SHP77 (cell line): ENCODE data around the gene C4A.
"Not testable (repeated sequence)": the region's sequence is repeated elsewhere in the genome, so short reads cannot be mapped to it uniquely, and the experiment has no call there.

ENCODE experiments used
- DNase-seq, 2 experiments: peaks; one replicate each; lab custom pipeline; 2025; lab: John Stamatoyannopoulos, UW

Gene C4A

DNA sequence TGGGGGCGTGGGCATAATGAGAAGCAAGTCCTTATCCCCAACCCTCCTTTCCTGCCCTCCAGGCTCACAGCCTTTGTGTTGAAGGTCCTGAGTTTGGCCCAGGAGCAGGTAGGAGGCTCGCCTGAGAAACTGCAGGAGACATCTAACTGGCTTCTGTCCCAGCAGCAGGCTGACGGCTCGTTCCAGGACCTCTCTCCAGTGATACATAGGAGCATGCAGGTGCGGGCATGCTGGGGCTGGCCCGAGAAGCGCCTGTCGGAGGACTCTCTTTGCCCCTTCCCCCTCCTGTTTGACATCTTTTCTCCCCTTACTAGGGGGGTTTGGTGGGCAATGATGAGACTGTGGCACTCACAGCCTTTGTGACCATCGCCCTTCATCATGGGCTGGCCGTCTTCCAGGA lies 46.8 kb downstream of the C4A start:
- DNase-seq = not testable (repeated sequence)

DNA sequence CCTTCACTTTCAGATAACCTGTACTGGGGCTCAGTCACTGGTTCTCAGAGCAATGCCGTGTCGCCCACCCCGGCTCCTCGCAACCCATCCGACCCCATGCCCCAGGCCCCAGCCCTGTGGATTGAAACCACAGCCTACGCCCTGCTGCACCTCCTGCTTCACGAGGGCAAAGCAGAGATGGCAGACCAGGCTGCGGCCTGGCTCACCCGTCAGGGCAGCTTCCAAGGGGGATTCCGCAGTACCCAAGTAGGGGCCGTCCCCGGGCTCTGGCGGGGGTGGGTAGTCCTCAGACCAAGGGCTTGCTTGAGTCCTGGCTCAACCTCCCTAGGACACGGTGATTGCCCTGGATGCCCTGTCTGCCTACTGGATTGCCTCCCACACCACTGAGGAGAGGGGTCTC lies 47.7 kb downstream of the C4A start:
- not testable (repeated sequence) for DNase-seq

DNA sequence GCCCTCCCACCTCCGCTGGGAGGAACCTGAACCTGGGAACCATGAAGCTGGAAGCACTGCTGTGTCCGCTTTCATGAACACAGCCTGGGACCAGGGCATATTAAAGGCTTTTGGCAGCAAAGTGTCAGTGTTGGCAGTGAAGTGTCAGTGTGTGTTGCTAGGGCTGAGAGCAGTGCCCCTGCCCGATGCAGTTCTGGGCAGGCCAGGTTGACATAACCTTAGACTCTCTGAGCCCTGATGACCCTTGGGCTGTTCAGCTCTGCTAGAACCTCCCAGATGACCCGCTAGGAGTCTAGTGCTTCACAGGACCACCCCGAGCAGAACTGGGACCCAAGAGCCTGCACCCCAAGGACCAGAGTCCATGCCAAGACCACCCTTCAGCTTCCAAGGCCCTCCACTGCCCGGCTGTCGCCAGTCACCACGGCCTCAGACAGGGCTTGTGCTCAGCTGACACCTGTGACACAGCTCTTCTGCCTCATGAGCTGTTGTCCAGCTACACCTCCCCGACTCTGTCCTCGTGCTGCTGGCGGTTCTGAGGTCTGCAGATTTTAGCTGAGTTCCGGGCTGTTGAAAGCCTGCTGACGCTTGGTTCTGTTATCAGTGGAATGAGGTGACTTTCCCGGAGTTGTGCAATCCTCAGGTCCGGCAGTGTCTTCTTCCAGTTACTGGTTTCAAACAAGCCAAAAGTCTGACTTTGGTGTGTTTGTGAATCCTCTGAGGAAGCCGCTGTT lies 53.6 kb downstream of the C4A start:
- DNase-seq = not testable (repeated sequence)

DNA sequence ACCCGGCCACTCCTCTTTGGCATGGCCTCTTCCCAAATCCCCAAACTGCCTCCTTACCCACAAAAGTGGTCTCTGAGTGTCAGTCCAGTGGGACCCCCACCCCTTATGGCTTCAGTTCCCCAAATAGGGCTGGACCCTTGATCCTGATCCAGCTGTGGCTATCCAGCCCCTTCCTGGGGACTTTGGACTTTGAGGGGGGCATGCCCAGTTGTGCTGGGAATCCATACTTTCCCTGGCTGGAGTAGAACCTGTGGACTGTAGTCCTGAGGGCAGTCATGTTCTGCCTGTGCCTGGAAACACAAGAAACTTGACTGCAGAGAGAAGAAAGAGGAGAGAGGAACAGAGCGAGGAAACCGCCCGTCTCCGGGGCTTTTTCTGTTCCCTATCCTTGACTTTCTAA lies 55.3 kb downstream of the C4A start:
- DNase-seq = not testable (repeated sequence)

DNA sequence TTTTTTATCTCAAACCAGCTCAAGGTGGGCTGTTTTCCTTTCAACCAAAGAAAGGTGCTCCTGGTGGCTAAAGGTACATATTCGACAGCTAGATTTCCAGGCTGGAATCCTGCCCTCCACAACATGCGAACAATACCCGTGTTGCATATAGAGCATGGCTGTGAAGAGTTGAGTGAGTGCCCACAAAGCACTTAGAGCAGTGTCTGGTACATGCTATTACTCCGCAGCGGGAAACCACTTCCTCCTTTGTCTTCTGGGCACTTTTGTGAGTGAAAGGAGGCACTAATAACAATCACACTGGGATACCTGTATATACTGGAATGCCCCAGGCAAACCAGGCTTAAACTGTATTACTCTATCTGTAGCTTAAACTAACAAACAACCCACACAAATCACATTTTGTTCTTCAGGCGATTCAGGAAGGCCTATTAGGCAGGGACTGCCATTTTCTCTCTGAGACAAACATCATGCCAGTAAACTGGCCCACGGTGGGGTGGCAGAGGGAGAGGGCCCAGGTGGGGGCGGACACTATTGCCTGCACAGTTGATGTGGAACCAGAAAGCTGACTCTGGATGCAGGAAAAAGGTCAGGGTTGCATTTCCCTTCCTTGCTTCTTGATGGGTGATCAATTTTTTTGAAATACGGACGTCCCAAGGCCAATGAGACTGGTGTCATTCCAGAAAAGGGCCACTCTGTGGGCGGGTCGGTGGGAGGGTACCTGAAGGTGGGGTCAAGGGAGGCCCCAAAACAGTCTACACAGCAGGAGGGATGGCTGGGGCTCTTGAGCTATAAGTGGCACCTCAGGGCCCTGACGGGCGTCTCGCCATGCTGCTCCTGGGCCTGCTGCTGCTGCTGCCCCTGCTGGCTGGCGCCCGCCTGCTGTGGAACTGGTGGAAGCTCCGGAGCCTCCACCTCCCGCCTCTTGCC lies 56.0 kb downstream of the C4A start, which contains the start of gene CYP21A2:
CYP21A2 (plus strand) TSS at position 818 of the 927 bp plus-strand sequence; CDS start at position 826, 8 bp downstream.
- DNase-seq = not testable (repeated sequence)

DNA sequence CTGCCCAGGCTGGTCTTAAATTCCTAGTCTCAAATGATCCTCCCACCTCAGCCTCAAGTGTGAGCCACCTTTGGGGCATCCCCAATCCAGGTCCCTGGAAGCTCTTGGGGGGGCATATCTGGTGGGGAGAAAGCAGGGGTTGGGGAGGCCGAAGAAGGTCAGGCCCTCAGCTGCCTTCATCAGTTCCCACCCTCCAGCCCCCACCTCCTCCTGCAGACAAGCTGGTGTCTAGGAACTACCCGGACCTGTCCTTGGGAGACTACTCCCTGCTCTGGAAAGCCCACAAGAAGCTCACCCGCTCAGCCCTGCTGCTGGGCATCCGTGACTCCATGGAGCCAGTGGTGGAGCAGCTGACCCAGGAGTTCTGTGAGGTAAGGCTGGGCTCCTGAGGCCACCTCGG lies 57.0 kb downstream of the C4A start:
- not testable (repeated sequence) for DNase-seq

DNA sequence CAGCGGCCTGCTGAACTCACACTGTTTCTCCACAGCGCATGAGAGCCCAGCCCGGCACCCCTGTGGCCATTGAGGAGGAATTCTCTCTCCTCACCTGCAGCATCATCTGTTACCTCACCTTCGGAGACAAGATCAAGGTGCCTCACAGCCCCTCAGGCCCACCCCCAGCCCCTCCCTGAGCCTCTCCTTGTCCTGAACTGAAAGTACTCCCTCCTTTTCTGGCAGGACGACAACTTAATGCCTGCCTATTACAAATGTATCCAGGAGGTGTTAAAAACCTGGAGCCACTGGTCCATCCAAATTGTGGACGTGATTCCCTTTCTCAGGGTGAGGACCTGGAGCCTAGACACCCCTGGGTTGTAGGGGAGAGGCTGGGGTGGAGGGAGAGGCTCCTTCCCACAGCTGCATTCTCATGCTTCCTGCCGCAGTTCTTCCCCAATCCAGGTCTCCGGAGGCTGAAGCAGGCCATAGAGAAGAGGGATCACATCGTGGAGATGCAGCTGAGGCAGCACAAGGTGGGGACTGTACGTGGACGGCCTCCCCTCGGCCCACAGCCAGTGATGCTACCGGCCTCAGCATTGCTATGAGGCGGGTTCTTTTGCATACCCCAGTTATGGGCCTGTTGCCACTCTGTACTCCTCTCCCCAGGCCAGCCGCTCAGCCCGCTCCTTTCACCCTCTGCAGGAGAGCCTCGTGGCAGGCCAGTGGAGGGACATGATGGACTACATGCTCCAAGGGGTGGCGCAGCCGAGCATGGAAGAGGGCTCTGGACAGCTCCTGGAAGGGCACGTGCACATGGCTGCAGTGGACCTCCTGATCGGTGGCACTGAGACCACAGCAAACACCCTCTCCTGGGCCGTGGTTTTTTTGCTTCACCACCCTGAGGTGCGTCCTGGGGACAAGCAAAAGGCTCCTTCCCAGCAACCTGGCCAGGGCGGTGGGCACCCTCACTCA lies 57.7 kb downstream of the C4A start:
- not testable (repeated sequence) for DNase-seq

DNA sequence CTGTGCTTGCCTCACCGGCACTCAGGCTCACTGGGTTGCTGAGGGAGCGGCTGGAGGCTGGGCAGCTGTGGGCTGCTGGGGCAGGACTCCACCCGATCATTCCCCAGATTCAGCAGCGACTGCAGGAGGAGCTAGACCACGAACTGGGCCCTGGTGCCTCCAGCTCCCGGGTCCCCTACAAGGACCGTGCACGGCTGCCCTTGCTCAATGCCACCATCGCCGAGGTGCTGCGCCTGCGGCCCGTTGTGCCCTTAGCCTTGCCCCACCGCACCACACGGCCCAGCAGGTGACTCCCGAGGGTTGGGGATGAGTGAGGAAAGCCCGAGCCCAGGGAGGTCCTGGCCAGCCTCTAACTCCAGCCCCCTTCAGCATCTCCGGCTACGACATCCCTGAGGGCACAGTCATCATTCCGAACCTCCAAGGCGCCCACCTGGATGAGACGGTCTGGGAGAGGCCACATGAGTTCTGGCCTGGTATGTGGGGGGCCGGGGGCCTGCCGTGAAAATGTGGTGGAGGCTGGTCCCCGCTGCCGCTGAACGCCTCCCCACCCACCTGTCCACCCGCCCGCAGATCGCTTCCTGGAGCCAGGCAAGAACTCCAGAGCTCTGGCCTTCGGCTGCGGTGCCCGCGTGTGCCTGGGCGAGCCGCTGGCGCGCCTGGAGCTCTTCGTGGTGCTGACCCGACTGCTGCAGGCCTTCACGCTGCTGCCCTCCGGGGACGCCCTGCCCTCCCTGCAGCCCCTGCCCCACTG lies 58.6 kb downstream of the C4A start:
- DNase-seq = not testable (repeated sequence)

DNA sequence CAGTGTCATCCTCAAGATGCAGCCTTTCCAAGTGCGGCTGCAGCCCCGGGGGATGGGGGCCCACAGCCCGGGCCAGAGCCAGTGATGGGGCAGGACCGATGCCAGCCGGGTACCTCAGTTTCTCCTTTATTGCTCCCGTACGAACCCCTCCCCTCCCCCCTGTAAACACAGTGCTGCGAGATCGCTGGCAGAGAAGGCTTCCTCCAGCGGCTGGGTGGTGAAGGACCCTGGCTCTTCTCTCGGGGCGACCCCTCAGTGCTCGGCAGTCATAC lies 59.1 kb downstream of the C4A start:
- DNase-seq = not testable (repeated sequence)

DNA sequence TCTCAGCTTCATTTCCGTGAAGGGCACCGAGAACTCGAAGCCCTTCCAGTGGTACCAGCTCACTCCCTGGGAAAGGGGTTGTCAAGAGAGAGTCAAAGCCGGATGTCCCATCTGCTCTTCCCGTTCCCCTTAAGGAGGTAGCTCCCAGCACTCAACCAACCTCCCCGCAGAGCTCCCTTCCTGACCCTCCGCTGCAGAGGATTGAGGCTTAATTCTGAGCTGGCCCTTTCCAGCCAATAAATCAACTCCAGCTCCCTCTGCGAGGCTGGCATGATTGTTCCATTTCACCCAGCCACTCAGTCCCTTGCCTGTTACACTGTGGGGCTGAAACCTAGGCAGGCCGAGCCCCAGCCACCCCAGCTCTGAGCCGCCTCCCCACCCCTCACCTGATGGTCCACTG lies 59.5 kb downstream of the C4A start:
- DNase-seq = not testable (repeated sequence)

DNA sequence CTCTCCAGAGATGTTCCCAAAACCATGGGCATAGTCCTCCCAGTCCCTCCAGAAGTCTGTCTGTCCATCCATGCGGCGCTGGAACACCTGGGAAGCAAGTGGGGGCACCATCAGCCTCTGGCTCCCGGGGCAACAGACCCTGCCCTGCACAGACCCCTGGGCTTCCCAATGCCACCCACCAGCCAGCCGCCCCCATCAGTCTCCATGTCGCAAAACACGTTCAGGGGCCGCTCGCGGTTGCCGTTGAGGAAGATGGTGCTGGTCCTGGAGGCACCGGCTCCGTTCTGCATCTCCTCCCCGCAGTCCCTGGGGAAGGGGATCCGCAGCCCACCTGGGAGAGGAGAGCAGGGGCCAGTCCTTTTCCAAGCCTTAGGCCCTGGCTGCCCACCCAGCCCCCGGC lies 60.4 kb downstream of the C4A start:
- DNase-seq = not testable (repeated sequence)

DNA sequence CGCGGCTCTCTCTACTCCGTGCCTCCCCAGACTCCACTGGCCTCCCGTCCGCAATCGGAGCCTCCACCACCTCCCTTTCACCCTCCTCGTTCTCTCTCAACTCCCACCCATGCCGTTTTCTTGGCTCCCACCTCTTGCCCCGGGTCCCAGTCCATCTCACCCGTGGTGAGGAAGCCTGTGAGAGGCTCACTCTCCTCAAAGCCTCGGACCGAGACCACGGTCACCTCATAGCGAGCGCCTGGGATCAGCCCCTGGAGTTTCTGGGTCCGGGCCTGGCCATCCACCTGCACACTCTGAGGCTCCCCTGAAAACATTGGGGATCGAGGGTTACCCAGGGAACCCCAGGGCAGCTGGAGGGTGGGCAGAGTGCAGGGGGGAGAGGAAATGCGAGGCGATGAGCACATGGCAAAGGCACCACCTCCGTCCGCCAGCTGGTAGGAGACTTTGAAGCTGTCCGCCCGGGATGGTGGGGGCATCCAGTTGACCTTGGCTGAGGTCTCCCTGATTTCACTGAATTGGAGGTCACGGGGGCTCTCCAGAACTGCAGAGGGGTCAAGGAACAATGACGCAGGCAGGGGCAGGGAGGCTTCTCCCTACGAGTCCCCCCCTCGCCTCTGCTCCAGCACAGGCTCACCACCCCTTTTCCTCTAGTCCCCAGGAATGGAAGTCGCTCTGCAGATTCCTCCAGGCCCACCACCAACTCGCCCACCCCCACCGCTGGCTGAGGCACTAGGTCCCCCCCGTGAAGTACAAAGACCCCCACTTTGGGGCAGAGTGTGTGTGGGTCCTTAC lies 61.9 kb downstream of the C4A start:
- DNase-seq = not testable (repeated sequence)

DNA sequence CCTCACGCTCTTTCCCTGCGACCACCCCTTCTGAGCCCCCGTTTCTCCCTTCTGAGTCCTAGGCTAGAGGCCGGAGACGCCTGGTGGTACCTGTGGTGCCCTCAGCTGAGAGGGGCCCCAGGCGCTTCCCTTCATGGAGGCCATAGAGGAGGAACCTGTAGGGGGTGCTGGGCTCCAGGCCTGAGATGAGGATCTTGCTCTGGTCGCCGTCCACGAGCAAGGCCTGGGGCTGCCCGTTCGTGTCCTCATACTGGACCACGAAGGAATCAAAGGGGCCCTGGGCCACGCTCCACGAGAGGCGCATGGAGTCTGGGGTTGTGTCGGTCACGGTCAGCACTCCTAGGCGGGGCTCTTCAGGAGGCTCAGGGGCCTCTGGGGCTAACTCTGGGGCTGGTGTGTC lies 63.1 kb downstream of the C4A start:
- not testable (repeated sequence) for DNase-seq

DNA sequence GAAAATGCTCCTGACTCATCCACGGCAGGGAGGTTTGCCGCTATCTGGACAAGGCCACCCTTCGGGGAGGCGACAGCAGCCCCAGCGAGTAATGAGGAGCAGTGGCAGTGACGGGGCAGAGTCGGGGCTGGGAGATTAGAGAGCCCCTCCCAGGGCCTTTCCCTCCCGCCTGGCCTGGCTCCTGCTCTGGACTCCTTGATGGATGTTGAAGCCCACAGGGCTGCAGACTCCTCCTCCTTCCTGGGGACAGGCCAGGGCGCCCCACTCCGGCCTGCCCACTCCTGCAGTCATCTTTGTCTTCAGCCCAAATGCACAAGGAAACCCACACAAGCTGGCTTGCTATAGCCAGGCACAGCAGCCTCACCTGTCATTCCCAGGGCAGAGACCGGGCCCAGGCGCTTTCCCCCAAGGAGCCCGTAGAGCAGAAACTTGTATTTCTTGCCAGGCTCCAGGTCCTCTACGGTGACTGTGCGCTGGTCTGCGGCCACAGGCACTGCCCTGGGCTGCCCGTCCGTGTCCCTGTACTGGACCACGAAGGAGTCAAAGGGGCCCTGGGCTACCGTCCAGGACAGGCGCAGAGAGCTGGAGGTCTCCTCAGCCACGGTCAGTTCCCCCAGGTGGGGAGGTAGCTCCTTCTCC lies 64.1 kb downstream of the C4A start:
- DNase-seq = no peak

DNA sequence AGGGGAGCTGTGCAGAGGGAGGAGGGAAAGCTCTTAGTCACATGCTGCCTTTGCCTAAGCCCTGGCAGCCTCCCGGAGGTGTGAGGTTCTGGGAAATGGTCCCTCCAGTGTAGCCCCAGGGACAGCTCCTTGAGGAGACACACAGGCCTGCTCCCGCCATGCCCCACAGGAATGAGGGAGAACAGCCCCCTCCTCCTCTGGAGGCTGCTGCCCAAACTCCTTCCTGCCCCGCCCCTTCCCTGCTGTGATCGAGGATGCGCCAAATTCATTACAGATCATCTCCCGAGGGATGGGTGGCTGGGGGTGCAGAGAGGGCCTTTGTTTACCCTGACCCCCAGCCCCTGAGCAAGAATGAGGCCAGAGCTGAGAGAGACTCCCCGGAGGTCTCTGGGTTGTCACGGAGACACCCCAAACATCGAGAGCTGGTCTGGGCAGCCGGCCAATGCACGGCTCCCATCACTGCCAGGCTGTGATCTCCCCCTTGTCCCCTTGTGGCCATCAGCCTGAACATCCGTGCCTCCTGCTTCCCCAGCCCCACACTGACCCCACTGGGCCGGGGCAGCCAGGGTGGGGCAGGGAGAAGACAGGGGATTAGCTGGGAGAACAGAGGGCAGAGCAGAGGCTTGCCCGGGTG lies 64.7 kb downstream of the C4A start:
- no peak for DNase-seq

DNA sequence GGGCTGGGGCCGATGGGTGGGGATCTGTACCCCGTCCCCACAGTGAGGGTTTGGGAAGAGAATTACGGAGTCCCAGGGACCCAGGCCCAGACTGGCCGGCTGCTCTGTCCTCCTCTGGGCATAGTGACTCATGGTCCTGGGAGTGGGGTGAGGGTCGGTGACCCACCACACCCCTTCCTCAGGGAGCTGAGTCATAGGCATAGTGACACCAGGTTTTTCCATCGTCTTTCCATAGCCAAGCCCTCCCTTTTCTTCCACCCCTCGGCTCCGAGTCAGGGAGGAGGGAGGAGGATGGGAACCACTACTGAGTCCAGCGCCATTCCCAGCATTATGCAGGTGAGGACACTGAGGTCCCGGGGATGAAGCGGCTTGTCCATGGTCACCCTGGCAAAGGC lies 65.2 kb downstream of the C4A start:
- no peak for DNase-seq

DNA sequence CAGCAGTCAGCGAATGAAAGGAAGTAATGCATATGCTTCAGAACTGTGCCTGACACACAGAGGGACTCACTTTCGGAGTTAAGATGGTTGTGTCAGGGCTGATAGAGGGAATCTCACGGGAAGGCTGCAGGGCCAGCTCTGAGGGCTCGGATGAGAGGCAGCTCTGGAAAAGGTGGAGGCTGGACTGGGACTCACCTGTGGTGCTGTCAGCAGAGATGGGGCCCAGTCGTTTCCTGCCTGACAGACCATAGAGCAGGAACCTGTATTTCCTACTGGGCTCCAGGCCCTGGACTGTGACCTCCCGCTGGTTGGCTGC lies 65.6 kb downstream of the C4A start:
- DNase-seq = no peak

DNA sequence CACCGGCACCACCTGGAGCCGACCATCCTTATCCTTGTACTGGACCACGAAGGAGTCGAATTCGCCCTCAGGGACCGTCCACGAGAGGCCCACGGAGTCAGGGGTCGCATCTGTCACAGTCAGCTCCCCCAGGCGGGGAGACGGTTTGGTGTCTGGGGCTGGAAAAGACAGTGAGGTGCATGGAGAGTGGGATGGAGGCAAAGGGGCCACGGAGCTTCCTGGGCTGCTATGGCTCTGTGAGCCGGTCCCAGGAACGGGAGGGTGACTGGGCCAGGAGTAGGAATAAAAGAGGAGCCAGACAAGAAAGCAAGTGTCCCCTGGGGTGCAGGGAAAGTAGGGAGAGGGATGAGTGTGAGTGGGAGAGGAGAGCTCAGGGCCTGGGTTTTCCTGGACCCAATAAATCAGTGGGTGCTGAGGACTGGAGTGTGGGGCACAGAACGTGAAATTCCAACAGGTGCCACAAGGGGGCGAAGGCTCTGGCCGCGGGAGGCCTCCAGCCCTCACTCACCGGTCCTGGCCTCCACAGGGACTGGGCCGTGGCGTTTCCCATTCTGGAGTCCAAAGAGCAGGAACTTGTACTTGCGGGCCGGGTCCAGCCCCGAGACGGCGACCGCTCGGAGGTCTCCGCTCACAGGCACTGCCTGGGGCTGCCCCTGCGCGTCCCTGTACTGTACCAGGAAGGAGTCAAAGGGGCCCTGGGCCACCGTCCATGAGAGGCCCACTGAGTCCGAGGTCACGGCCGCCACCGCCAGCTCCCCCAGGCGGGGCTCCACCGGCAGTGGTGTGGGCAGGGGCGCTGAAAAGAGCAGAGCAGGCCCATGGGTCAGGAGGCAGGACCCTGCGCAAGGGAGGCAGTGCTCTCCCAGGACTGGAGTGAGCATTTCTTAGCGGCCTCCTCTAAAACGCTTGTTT lies 66.3 kb downstream of the C4A start:
- peak in 1 of 2 experiments; percentile 21 for DNase-seq

DNA sequence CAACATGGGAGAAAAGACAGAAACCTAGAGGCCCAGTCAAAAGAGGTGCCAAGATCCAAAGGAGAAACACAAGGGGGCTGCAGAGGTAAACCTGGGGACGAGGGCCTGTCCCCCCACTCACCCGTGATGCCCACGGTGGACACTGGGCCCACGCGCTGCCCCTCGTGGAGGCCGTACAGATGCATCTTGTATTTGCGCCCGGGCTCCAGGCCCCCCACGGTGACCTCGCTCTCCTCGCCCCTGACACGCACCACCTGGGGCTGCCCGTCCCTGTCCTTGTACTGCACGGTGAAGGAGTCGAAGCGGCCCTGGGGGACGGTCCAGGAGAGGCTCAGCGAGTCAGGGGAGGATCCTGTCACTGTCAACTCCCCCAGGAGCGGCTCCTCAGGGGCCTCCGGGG lies 67.3 kb downstream of the C4A start:
- DNase-seq = not testable (repeated sequence)
